Astrocyte of the hippocampus (primary cell): ENCODE data around the gene BRIP1.
"Not testable (repeated sequence)": the region's sequence is repeated elsewhere in the genome, so short reads cannot be mapped to it uniquely, and the experiment has no call there.

Source experiments
- DNase-seq: peaks from one replicate; pipeline ENCODE4 v3.0.0; 2011; ENCODE audit warnings: low read depth, low spot score

Gene BRIP1

GRCh38 chr17:61799812-61800484 is 63.4 kb downstream of the BRIP1 start:
- no peak for DNase-seq

- no peak for DNase-seq
Observed at GRCh38 chr17:61797283-61797682, 66.0 kb downstream of the BRIP1 start.

- no peak for DNase-seq
Observed at GRCh38 chr17:61795546-61795945, 67.8 kb downstream of the BRIP1 start.

- no peak for DNase-seq
Observed at GRCh38 chr17:61794792-61795191, 68.5 kb downstream of the BRIP1 start.

- no peak for DNase-seq
Observed at GRCh38 chr17:61794242-61794641, 69.1 kb downstream of the BRIP1 start.

GRCh38 chr17:61793565-61793964 is 69.8 kb downstream of the BRIP1 start:
- DNase-seq: no peak

- no peak for DNase-seq
Observed at GRCh38 chr17:61789872-61790271, 73.5 kb downstream of the BRIP1 start.

GRCh38 chr17:61786088-61786487 is 77.2 kb downstream of the BRIP1 start:
- no peak for DNase-seq

GRCh38 chr17:61784510-61784909 is 78.8 kb downstream of the BRIP1 start:
- DNase-seq: no peak

GRCh38 chr17:61783556-61784304 is 79.6 kb downstream of the BRIP1 start:
- DNase-seq: no peak

GRCh38 chr17:61783120-61783519 is 80.2 kb downstream of the BRIP1 start:
- no peak for DNase-seq

GRCh38 chr17:61782683-61783082 is 80.6 kb downstream of the BRIP1 start:
- no peak for DNase-seq

GRCh38 chr17:61775364-61775763 is 88.0 kb downstream of the BRIP1 start:
- no peak for DNase-seq

- no peak for DNase-seq
Observed at GRCh38 chr17:61774724-61775123, 88.6 kb downstream of the BRIP1 start.

GRCh38 chr17:61774087-61774486 is 89.2 kb downstream of the BRIP1 start:
- not testable (repeated sequence) for DNase-seq

GRCh38 chr17:61770752-61771533 is 92.4 kb downstream of the BRIP1 start:
- peak; percentile 23 for DNase-seq

GRCh38 chr17:61770043-61770442 is 93.3 kb downstream of the BRIP1 start:
- no peak for DNase-seq

- DNase-seq: no peak
Observed at GRCh38 chr17:61768405-61768804, 94.9 kb downstream of the BRIP1 start.

- DNase-seq: no peak
Observed at GRCh38 chr17:61766520-61766919, 96.8 kb downstream of the BRIP1 start.

GRCh38 chr17:61764846-61765245 is 98.5 kb downstream of the BRIP1 start:
- DNase-seq: no peak

- no peak for DNase-seq
Observed at GRCh38 chr17:61761827-61762226, 101.5 kb downstream of the BRIP1 start.

- no peak for DNase-seq
Observed at GRCh38 chr17:61759362-61759761, 104.0 kb downstream of the BRIP1 start.

GRCh38 chr17:61758430-61758829 is 104.9 kb downstream of the BRIP1 start:
- DNase-seq: no peak
